ENCODE data around the gene LSP1.

- no peak for TF ChIP-seq CTCF (IDR thresholded peaks at IDR 0.05; ENCODE audit: low read length)
- TF ChIP-seq EZH2phosphoT487 (IDR thresholded peaks at IDR 0.05; ENCODE audit: low read length): no peak
These were observed 46.8 kb downstream of the LSP1 start for GRCh38 chr11:1899686-1900085.

All from MM.1S (cell line).